HepG2 (cell line): ENCODE results near the gene FITM1. TPM values are rescaled to one million over a fixed set of nuclear protein-coding genes. Genes with fewer than 3 reads are reported as not detected.

ENCODE experiments used
- BATF2 ChIP-seq: sonication (generic); formaldehyde crosslinking; IDR thresholded peaks from 2 replicates; pipeline ENCODE4 v1.8.0; 2022; ENCODE audit warnings: mild to moderate bottlenecking, missing genetic modification reagents, moderate library complexity
- DMTF1 ChIP-seq: sonication (generic); formaldehyde crosslinking; IDR thresholded peaks from 2 replicates; pipeline ENCODE4 v1.4.0; 2020; ENCODE audit warnings: mild to moderate bottlenecking, missing genetic modification reagents
- FOSL1 ChIP-seq: sonication (generic); formaldehyde crosslinking; IDR thresholded peaks from 2 replicates; pipeline ENCODE4 v1.9.0; 2021; ENCODE audit warnings: missing genetic modification reagents, borderline replicate concordance
- IKZF1 ChIP-seq: fragments of 450-650 bp; IDR thresholded peaks from 2 replicates; pipeline ENCODE4 v1.7.1; 2016
- MIER2 ChIP-seq: IDR thresholded peaks from 2 replicates; pipeline ENCODE4 v1.6.1; 2016; ENCODE audit warnings: missing biosample characterization, missing genetic modification reagents
- PHF5A ChIP-seq: IDR thresholded peaks from one replicate; pipeline ENCODE4 v1.6.1; 2018; ENCODE audit warnings: low read depth, missing genetic modification reagents; ENCODE audit not compliant: unreplicated experiment
- RBM39 ChIP-seq: fragments of 200-400 bp; formaldehyde crosslinking; IDR thresholded peaks from one replicate; pipeline ENCODE4 v1.6.1; 2018; ENCODE audit warnings: antibody characterized with exemption, mild to moderate bottlenecking, low read depth, low read length; ENCODE audit not compliant: poor library complexity, severe bottlenecking
- RFXAP ChIP-seq: sonication (generic); formaldehyde crosslinking; IDR thresholded peaks from 2 replicates; pipeline ENCODE4 v1.4.0; 2020; ENCODE audit warnings: missing genetic modification reagents, borderline replicate concordance
- STAT5B ChIP-seq: sonication (generic); formaldehyde crosslinking; IDR thresholded peaks from 2 replicates; pipeline ENCODE4 v1.4.0; 2020; ENCODE audit warnings: missing genetic modification reagents
- U2AF1 ChIP-seq: fragments of 200-400 bp; formaldehyde crosslinking; optimal IDR thresholded peaks from 2 replicates; pipeline ENCODE3; 2017; ENCODE audit warnings: mild to moderate bottlenecking, low read depth, low read length
- ZNF142 ChIP-seq: sonication (generic); formaldehyde crosslinking; IDR thresholded peaks from 2 replicates; pipeline ENCODE4 v1.4.0; 2020; ENCODE audit warnings: missing genetic modification reagents
- ZNF224 ChIP-seq: sonication (generic); formaldehyde crosslinking; IDR thresholded peaks from 2 replicates; pipeline ENCODE4 v1.5.0; 2020; ENCODE audit warnings: mild to moderate bottlenecking, missing genetic modification reagents
- ZNF230 ChIP-seq: sonication (generic); formaldehyde crosslinking; IDR thresholded peaks from 2 replicates; pipeline ENCODE4 v1.4.0; 2020; ENCODE audit warnings: mild to moderate bottlenecking, missing genetic modification reagents
- ZNF275 ChIP-seq: sonication (generic); formaldehyde crosslinking; IDR thresholded peaks from 2 replicates; pipeline ENCODE4 v1.8.0; 2022; ENCODE audit warnings: missing genetic modification reagents, mild to moderate bottlenecking, inconsistent platforms, borderline replicate concordance
- ZNF687 ChIP-seq: sonication (generic); formaldehyde crosslinking; IDR thresholded peaks from 2 replicates; pipeline ENCODE4 v1.5.1; 2020; ENCODE audit warnings: mild to moderate bottlenecking, missing genetic modification reagents, moderate library complexity
- polyA plus RNA-seq, 8 experiments: library from polyadenylated mRNA; depleted of rRNA in 3 of 8; stranded (reverse) in 7 of 8; unstranded in 1 of 8; fragments of >200 nt; fragmentation: Illumina TruSeq in 4 of 8; extraction: Trizol in 4 of 8; gene quantifications; 2 replicates each; pipeline versions ENCODE4 v1.2.1 to v1.2.3, GENCODE V29; 2011 to 2016; ENCODE audit warnings: low read depth in 4 of 8, missing spikeins in 1 of 8, mixed read lengths in 1 of 8; ENCODE audit not compliant: insufficient read depth in 1 of 8
- total RNA-seq, 5 experiments: library from RNA; depleted of rRNA; stranded (reverse); fragments of >200 nt; fragmentation: Illumina TruSeq; extraction: Trizol; gene quantifications; 2 replicates each; pipeline ENCODE4 v1.2.3, GENCODE V29; 2016; ENCODE audit warnings: low read depth in 1 of 5

Gene FITM1
- total and polyA plus RNA-seq, 2 of the 13 experiments (the other 11 are each of a cell fraction or from before 2014, with no cell fraction given): 2.7 to 5.8 TPM

GRCh38 chr14:24146453-24146977 is 16.1 kb downstream of the FITM1 start, which contains the start of gene PSME2 (continued):
- TF ChIP-seq ZNF142 (CRISPR knock-in tag) (no peak), RBM39 (peak; percentile 80), MIER2 (no peak), RFXAP (CRISPR knock-in tag) (peak; percentile 52; the same call in 1 of the 2 replicates), ZNF230 (no peak), DMTF1 (no peak), IKZF1 (no peak), ZNF275 (CRISPR knock-in tag) (peak; percentile 86; the same call in 1 of the 2 replicates), U2AF1 (peak; percentile 83), ZNF687 (CRISPR knock-in tag) (peak; percentile 83), STAT5B (0 out of 2 replicates have a peak, but pooled peaks have one; percentile 25), FOSL1 (CRISPR knock-in tag) (no peak), ZNF224 (CRISPR knock-in tag) (no peak), BATF2 (CRISPR knock-in tag) (no peak), PHF5A (CRISPR knock-in tag) (peak; percentile 91)
